ENCODE results near the gene DRC7.

Gene DRC7, protein sequence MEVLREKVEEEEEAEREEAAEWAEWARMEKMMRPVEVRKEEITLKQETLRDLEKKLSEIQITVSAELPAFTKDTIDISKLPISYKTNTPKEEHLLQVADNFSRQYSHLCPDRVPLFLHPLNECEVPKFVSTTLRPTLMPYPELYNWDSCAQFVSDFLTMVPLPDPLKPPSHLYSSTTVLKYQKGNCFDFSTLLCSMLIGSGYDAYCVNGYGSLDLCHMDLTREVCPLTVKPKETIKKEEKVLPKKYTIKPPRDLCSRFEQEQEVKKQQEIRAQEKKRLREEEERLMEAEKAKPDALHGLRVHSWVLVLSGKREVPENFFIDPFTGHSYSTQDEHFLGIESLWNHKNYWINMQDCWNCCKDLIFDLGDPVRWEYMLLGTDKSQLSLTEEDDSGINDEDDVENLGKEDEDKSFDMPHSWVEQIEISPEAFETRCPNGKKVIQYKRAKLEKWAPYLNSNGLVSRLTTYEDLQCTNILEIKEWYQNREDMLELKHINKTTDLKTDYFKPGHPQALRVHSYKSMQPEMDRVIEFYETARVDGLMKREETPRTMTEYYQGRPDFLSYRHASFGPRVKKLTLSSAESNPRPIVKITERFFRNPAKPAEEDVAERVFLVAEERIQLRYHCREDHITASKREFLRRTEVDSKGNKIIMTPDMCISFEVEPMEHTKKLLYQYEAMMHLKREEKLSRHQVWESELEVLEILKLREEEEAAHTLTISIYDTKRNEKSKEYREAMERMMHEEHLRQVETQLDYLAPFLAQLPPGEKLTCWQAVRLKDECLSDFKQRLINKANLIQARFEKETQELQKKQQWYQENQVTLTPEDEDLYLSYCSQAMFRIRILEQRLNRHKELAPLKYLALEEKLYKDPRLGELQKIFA

DNA sequence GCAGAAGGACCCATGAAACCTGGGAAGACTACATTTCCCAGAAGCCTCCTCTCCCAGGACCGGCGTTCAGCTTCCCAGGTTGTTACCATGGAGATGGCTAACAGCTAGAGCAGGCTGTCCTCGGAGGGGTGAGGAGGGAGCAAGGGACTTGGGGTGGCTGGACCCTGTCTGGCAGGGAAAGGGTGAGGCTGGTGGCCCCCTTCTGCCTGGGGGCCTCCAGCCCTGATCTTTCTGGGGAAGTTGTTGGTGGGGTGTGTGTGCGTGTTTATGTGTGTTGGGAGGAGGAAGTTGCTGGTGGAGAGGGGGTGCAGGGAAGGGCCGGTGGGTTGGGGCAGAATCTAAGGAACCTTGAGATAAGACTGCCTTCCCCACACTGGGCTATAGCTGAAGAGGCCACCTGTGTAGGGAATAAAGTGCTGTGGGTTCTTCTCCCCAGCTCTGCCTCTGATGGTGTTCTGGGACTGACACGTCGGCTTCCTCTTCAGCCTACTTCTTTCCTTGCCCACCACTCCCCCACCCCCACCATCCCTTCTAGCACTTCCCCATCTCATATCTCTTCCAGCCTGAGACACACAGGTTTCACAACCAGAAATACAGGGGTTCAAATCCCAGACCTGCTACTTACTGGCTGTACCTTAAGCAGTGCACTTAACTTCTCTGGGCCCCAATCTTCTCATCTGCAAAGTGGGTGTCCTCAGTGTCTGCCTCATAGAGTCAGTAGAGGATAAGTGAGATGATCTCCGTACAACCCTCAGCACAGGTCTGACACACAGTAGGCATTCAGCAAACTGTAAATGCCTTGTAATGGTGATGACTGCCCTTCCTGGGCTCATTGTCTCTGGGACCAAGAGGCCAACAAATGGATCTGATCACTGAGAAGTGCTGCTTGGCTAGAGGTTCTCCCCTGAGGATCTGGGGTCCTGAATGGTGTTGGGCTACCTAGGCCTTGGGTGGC, at the start of gene DRC7:
Gene DRC7, plus strand, starts transcription at position 82 of the 955 bp plus-strand sequence. CDS start 3,144 bp downstream, outside the sequence.
- peak; percentile 38 for DNase-seq

DNA sequence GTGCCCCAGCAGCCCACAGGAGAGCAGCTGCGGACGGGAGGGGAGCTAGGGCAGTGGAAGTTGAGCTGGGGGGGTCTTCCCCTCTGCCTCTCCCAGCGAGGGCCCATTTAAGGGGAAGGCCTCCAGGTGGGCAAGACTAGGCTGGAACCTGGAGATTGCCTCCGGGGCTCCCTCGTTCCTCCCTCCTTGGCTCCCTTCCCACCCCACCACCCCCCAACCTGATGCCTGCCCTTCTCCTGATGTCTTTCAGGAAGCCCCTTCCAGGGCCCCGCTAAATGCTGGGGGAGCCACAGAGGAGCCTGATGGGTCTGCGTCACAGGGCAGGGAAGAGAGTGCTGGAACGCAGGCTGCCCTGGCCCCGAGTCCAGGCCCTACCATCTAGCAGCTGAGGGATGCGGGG, 49.4 kb upstream of the DRC7 start:
- no peak for DNase-seq

DNA sequence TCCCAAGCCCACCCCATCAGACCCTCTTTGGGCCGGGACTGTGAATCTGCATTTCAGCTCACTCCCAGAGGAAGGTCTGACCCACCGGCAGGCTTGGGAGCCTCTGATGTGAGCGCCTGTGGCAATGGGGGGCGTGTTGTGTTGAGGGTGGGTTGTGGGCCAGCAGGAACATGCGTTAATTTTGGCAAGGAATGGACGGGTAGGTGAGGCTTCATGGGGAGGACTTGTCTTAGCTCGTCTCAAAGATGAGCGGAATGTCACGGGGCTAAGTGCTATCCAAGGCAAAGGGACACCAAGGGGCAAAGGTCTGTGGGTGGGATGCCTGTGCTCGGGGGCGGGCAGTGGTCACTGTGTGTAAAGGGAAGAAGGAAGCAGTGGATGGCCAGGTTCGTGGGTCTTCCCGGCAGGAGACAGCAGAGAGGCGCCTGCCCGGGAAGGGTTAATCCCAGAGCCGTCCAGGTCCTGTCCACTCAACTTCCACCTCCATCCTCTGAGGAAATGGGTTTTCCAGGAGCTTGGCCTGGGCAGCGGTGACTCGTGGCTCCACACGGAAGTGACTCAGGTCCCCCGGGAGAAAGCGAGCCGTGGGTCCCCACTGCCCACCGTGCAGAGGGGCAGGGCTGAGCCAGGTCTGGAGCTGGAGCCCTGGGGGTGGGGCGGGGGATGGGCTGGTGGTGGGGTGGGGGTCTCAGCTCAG, 48.8 kb upstream of the DRC7 start:
- DNase-seq, result no peak

GRCh38 chr16:57646388-57647039, 48.1 kb upstream of the DRC7 start:
- DNase-seq, result no peak

GRCh38 chr16:57647136-57647875, 47.3 kb upstream of the DRC7 start:
- DNase-seq, result no peak

GRCh38 chr16:57648125-57648524, 46.5 kb upstream of the DRC7 start:
- no peak for DNase-seq

DNA sequence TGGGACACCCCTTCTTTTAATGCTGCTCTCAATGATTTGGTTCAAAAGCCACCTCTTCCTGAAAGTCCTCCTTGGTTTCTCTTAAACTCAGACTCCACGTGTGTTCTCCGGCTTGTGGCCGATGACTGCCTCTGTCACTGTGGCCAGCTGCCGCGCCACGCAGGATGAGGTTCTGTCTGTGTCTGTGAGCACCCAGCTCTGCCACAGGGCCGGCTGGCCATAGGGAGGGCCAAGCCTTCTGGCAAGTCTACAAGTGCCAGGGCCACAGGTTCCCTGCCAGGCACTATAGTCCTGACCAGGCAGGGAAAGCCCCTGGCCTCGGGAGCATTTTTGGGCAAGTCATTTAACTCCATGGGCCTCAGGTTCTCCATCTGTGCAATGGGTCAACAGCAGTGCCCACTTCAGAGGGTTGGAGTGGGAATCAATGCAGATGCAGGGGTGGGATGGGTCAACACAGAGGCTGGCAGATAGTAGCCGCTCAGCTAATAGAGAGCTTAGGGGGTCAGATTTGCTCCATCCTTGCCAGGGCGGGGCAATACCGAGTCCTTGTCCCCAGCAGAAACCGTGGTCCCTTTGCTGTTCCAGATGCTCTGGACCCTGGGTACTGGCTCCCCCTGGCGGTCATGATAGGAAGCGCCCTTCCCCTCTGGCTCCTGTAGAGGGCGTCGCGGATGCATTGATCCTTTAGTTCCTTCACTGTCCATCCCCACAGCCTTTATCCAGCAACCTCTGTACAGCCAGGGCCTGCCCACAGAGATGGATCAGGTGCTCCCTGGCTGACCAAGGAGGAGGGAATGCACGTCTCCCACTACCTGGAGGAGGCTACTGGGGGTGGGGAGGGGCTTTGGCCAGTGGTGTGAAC, 45.8 kb upstream of the DRC7 start:
- DNase-seq, result peak; percentile 57

DNA sequence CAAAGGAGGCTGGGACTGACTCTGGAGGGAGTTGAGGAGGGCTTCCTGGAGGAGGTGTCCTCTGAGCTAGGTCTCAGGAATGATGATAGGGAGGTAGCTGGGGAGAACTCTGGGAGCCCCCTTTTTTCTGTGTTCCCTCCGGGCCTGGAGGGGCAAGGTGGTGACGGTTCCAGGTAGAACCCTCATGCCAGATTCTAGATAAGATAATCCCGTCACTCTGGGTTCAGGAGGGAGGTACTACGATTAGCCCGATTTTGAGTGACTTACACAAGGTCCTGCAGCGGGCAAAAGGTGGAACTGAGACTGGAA, 45.2 kb upstream of the DRC7 start:
- DNase-seq, result no peak

- no peak for DNase-seq
Observed at GRCh38 chr16:57649846-57650245, 44.8 kb upstream of the DRC7 start.

DNA sequence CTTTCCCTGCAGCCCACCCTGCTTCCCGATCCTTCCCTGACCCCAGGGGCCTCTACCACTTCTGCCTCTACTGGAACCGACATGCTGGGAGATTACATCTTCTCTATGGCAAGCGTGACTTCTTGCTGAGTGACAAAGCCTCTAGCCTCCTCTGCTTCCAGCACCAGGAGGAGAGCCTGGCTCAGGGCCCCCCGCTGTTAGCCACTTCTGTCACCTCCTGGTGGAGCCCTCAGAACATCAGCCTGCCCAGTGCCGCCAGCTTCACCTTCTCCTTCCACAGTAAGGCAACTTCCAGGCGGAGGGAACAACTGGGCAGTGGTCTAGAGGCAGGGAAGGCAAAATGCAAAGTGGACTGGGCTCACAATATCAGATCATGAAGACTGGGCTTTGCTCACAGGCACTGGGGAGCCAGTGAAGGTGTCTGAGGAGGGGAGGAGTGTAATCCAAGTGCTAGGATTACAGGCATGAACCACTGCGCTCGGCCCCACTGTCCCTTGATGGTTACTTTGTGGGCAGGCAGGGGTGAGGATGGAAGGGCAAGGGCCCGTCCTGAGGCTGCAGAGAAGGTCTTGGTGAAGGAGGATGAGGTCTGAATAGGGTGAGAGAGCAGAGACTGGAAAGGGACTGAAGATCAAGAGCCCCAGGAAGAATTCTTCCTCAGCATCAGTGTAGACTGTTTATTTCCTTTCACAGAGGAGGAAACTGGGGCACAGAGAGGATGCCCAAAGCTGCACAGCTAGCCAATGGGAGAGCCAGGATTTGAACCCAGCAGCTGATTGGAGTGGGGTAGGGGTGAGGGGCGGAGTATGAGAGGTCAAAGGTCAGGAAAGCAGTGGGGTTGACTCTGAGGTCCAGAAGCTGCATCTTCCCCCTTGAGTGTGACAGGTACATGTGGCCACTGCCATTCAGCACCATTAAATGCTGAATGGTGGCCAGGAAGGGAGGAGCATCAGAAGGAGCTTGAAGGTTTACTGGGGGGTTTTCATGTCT, 43.0 kb upstream of the DRC7 start:
- DNase-seq, result no peak

DNA sequence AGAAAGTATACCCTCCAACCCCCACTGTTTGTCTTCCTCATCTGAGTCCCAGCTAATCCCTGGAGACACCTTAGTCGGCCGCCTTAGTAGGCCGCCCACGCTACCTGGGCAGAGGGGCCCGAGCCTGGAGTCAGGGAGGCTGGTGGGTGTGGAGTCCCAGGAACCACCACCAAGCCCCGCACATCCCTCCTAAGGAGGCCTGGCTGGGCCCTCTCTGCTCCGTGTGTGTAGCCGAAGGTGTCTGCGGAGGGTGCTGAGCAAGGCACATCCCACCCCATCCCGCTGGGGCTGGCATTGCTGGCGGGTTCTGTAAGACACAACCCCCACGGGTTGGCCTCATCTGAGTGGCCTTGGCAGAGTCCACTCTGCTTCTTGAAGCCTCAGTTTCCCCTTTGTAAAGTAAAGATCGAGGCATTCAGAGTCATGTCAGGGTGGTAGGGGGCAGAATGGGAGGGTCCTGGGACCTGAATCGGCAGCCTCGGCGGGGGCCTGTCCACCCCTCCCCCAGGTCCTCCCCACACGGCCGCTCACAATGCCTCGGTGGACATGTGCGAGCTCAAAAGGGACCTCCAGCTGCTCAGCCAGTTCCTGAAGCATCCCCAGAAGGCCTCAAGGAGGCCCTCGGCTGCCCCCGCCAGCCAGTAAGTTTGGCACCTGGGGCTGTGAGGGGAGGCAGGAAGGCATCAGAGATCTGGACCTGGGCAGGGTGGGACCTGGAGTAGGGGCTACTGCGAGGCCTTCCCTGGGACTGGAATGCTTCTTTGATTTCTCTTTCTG, 41.7 kb upstream of the DRC7 start:
- no peak for DNase-seq

DNA sequence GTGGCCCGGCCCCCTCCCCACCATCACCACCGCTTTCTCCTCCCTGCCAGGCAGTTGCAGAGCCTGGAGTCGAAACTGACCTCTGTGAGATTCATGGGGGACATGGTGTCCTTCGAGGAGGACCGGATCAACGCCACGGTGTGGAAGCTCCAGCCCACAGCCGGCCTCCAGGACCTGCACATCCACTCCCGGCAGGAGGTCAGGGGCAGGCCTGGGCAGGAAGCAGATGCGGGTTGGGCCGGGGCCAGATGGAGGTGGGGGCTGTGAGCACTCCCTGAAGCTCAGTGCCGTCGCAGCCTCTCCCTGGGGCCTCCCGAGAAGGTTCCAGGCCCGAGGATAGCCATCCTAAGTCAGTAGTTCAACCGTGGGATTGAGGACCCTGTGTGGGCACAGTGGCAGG, 40.7 kb upstream of the DRC7 start:
- DNase-seq, result no peak

- no peak for DNase-seq
Observed at GRCh38 chr16:57656342-57656955, 38.2 kb upstream of the DRC7 start.

DNA sequence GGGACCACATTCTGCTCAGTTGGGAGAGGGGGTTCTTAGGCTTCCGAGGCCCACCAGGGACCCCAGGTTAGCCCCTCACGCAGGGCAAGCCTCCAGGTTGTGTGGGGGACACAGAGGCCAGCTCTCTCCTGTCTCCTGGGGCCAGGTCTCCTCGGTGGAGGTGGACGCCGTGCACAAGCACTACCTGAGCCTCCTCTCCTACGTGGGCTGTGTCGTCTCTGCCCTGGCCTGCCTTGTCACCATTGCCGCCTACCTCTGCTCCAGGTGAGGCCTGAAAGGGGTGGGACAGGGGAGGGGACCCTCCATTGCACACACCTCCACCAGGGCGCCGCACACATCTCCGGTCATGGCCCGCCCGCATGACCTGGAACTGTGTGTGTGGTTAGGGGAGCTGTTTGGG, 37.4 kb upstream of the DRC7 start:
- DNase-seq, result no peak

GRCh38 chr16:57658130-57658877, 36.3 kb upstream of the DRC7 start:
- no peak for DNase-seq

- DNase-seq, result no peak
Observed at GRCh38 chr16:57658878-57659674, 35.5 kb upstream of the DRC7 start.
